SK-N-SH treated with all-trans-retinoic acid at 6 μM for 48 hours (cell line): Measurements from ENCODE around the gene USP24.
"Not testable (repeated sequence)": the region's sequence is repeated elsewhere in the genome, so short reads cannot be mapped to it uniquely, and the experiment has no call there.

Experiments used
- ATAC-seq: fragments of 200-7000 bp; cut with Tn5 transposase; 3 replicates; pipeline ENCODE4 v1.9.1; 2020; ENCODE audit warnings: mild to moderate bottlenecking, moderate library complexity
- CREB5 ChIP-seq: fragments of 250-450 bp; sonication (Bioruptor Pico); IDR thresholded peaks from 2 replicates; pipeline ENCODE4 v1.5.1; 2020; ENCODE audit warnings: low read depth, mild to moderate bottlenecking, moderate library complexity
- CSDC2 ChIP-seq: fragments of 250-450 bp; sonication (Bioruptor Pico); IDR thresholded peaks from 2 replicates; pipeline ENCODE4 v1.5.0; 2020; ENCODE audit warnings: mild to moderate bottlenecking, moderate library complexity
- ESRRG ChIP-seq: fragments of 250-450 bp; sonication (Bioruptor Pico); IDR thresholded peaks from 2 replicates; pipeline ENCODE4 v1.6.1; 2021; ENCODE audit warnings: mild to moderate bottlenecking
- GLIS3 ChIP-seq: fragments of 250-450 bp; sonication (Bioruptor Pico); IDR thresholded peaks from 2 replicates; pipeline ENCODE4 v1.5.0; 2020; ENCODE audit warnings: mild to moderate bottlenecking, moderate library complexity
- ISL1 ChIP-seq: fragments of 250-450 bp; sonication (Bioruptor Pico); IDR thresholded peaks from 2 replicates; pipeline ENCODE4 v2.1.2; 2022; ENCODE audit warnings: mild to moderate bottlenecking, moderate library complexity
- OSR1 ChIP-seq: fragments of 250-450 bp; sonication (Bioruptor Pico); IDR thresholded peaks from 2 replicates; pipeline ENCODE4 v1.8.0; 2022; ENCODE audit warnings: moderate library complexity, mild to moderate bottlenecking, inconsistent platforms
- POU6F1 ChIP-seq: fragments of 250-450 bp; sonication (Bioruptor Pico); IDR thresholded peaks from 2 replicates; pipeline ENCODE4 v1.8.0; 2021; ENCODE audit warnings: low read depth, mild to moderate bottlenecking, moderate library complexity, borderline replicate concordance
- PPARA ChIP-seq: fragments of 250-450 bp; sonication (Bioruptor Pico); IDR thresholded peaks from 2 replicates; pipeline ENCODE4 v1.5.0; 2020; ENCODE audit warnings: mild to moderate bottlenecking, borderline replicate concordance
- RARB ChIP-seq: fragments of 250-450 bp; sonication (Bioruptor Pico); IDR thresholded peaks from 2 replicates; pipeline ENCODE4 v1.8.0; 2021; ENCODE audit warnings: mild to moderate bottlenecking, moderate library complexity
- TCF4 ChIP-seq: fragments of 250-450 bp; sonication (Bioruptor Pico); IDR thresholded peaks from 2 replicates; pipeline ENCODE4 v1.8.0; 2021; ENCODE audit warnings: mild to moderate bottlenecking, moderate library complexity, borderline replicate concordance
- TOX ChIP-seq: fragments of 250-450 bp; sonication (Bioruptor Pico); IDR thresholded peaks from 2 replicates; pipeline ENCODE4 v1.8.0; 2021; ENCODE audit warnings: mild to moderate bottlenecking, moderate library complexity, borderline replicate concordance
- ZFP3 ChIP-seq: fragments of 250-450 bp; sonication (Bioruptor Pico); IDR thresholded peaks from 2 replicates; pipeline ENCODE4 v1.5.0; 2020; ENCODE audit warnings: mild to moderate bottlenecking, moderate library complexity
- ZNF565 ChIP-seq: fragments of 450-650 bp; formaldehyde crosslinking; conservative IDR thresholded peaks from 2 replicates; pipeline ENCODE4 v1.5.0; 2020; ENCODE audit warnings: low read depth, mild to moderate bottlenecking, moderate library complexity
- ZNF70 ChIP-seq: fragments of 450-650 bp; formaldehyde crosslinking; IDR thresholded peaks from 2 replicates; pipeline ENCODE4 v1.5.0; 2020; ENCODE audit warnings: mild to moderate bottlenecking, moderate library complexity
- ZNF8 ChIP-seq: fragments of 450-650 bp; formaldehyde crosslinking; IDR thresholded peaks from 2 replicates; pipeline ENCODE4 v1.5.0; 2020; ENCODE audit warnings: mild to moderate bottlenecking, moderate library complexity
- TF ChIP-seq, protein P1 (sequence below): fragments of 250-450 bp; sonication (Bioruptor Pico); IDR thresholded peaks from 2 replicates; pipeline ENCODE4 v1.5.1; 2021; ENCODE audit warnings: mild to moderate bottlenecking, moderate library complexity
- TF ChIP-seq, protein P2 (sequence below): fragments of 250-450 bp; sonication (Bioruptor Pico); IDR thresholded peaks from 2 replicates; pipeline ENCODE4 v1.5.0; 2020; ENCODE audit warnings: mild to moderate bottlenecking, moderate library complexity
- TF ChIP-seq, protein P3 (sequence below): fragments of 250-450 bp; sonication (Bioruptor Pico); IDR thresholded peaks from 2 replicates; pipeline ENCODE4 v1.8.0; 2020; ENCODE audit warnings: mild to moderate bottlenecking, moderate library complexity, borderline replicate concordance

USP24 gene

GRCh38 chr1:55200667-55201066 lies 14.5 kb downstream of the USP24 start:
- no peak for ATAC-seq
- TF ChIP-seq CREB5 (CRISPR knock-in tag) (no peak), POU6F1 (no peak), PPARA (CRISPR knock-in tag) (no peak), ZNF8 (no peak), ZNF565 (CRISPR knock-in tag) (no peak), OSR1 (CRISPR knock-in tag) (no peak), TCF4 (CRISPR knock-in tag) (no peak), ISL1 (CRISPR knock-in tag) (no peak), ESRRG (CRISPR knock-in tag) (no peak), GLIS3 (CRISPR knock-in tag) (no peak), TOX (CRISPR knock-in tag) (no peak), RARB (CRISPR knock-in tag) (no peak), ZNF70 (CRISPR knock-in tag) (no peak)
- TF ChIP-seq, protein P1, sequence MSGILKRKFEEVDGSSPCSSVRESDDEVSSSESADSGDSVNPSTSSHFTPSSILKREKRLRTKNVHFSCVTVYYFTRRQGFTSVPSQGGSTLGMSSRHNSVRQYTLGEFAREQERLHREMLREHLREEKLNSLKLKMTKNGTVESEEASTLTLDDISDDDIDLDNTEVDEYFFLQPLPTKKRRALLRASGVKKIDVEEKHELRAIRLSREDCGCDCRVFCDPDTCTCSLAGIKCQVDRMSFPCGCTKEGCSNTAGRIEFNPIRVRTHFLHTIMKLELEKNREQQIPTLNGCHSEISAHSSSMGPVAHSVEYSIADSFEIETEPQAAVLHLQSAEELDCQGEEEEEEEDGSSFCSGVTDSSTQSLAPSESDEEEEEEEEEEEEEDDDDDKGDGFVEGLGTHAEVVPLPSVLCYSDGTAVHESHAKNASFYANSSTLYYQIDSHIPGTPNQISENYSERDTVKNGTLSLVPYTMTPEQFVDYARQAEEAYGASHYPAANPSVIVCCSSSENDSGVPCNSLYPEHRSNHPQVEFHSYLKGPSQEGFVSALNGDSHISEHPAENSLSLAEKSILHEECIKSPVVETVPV (CRISPR knock-in tag): no peak
- TF ChIP-seq, protein P2, sequence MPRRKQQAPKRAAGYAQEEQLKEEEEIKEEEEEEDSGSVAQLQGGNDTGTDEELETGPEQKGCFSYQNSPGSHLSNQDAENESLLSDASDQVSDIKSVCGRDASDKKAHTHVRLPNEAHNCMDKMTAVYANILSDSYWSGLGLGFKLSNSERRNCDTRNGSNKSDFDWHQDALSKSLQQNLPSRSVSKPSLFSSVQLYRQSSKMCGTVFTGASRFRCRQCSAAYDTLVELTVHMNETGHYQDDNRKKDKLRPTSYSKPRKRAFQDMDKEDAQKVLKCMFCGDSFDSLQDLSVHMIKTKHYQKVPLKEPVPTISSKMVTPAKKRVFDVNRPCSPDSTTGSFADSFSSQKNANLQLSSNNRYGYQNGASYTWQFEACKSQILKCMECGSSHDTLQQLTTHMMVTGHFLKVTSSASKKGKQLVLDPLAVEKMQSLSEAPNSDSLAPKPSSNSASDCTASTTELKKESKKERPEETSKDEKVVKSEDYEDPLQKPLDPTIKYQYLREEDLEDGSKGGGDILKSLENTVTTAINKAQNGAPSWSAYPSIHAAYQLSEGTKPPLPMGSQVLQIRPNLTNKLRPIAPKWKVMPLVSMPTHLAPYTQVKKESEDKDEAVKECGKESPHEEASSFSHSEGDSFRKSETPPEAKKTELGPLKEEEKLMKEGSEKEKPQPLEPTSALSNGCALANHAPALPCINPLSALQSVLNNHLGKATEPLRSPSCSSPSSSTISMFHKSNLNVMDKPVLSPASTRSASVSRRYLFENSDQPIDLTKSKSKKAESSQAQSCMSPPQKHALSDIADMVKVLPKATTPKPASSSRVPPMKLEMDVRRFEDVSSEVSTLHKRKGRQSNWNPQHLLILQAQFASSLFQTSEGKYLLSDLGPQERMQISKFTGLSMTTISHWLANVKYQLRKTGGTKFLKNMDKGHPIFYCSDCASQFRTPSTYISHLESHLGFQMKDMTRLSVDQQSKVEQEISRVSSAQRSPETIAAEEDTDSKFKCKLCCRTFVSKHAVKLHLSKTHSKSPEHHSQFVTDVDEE (CRISPR knock-in tag): no peak
- TF ChIP-seq, protein P3, sequence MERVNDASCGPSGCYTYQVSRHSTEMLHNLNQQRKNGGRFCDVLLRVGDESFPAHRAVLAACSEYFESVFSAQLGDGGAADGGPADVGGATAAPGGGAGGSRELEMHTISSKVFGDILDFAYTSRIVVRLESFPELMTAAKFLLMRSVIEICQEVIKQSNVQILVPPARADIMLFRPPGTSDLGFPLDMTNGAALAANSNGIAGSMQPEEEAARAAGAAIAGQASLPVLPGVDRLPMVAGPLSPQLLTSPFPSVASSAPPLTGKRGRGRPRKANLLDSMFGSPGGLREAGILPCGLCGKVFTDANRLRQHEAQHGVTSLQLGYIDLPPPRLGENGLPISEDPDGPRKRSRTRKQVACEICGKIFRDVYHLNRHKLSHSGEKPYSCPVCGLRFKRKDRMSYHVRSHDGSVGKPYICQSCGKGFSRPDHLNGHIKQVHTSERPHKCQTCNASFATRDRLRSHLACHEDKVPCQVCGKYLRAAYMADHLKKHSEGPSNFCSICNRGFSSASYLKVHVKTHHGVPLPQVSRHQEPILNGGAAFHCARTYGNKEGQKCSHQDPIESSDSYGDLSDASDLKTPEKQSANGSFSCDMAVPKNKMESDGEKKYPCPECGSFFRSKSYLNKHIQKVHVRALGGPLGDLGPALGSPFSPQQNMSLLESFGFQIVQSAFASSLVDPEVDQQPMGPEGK (CRISPR knock-in tag): no peak

- ATAC-seq: not testable (repeated sequence)
Measured at GRCh38 chr1:55199735-55200134, 15.4 kb downstream of the USP24 start.

DNA sequence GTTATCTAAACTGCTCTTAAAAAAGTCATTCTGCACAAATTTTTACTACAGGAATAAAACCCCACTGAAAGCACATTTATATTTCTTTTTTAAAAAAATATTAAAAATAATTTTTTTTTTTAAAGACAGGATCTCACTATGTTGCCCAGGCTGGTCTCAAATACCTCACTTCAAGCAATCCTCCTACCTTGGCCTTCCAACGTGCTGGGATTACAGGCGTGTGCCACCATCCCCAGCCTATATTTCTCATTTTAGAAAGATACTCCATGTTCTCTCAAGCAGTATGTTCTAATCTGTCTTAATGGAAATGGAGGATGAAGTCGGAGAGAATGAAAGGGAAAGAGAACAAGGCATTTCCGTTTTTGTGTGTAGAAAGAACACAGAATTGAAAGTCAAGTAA lies 17.1 kb downstream of the USP24 start:
- TF ChIP-seq TCF4 (CRISPR knock-in tag) (no peak), PPARA (CRISPR knock-in tag) (no peak), GLIS3 (CRISPR knock-in tag) (no peak), ZNF565 (CRISPR knock-in tag) (no peak), ZFP3 (CRISPR knock-in tag) (no peak), ZNF70 (CRISPR knock-in tag) (no peak), CREB5 (CRISPR knock-in tag) (no peak), ZNF8 (no peak), RARB (CRISPR knock-in tag) (no peak), OSR1 (CRISPR knock-in tag) (no peak), POU6F1 (no peak), CSDC2 (CRISPR knock-in tag) (no peak)
- TF ChIP-seq, protein P3 (CRISPR knock-in tag): no peak
- TF ChIP-seq, protein P2 (CRISPR knock-in tag): no peak
- ATAC-seq: no peak
